Loucy (cell line): ENCODE results near the gene EGFLAM.

Experiments used
- H2AFZ ChIP-seq: fragments of 200-600 bp; sonication (generic); 2 replicates; pipeline ENCODE4 v1.6.0; 2016; ENCODE audit warnings: antibody characterized with exemption, mild to moderate bottlenecking, low read length, moderate library complexity
- H3F3A ChIP-seq: fragments of 200-600 bp; 2 replicates; pipeline ENCODE4 v1.6.0; 2016; ENCODE audit warnings: antibody characterized with exemption, low read depth, mild to moderate bottlenecking
- H3K27me3 ChIP-seq: fragments of 200-600 bp; sonication (generic); 2 replicates; pipeline ENCODE4 v1.6.1; 2014; ENCODE audit warnings: low read length, mild to moderate bottlenecking; ENCODE audit not compliant: insufficient read depth, poor library complexity, severe bottlenecking
- H3K36me3 ChIP-seq: fragments of 200-600 bp; sonication (generic); 2 replicates; pipeline ENCODE4 v1.6.1; 2016; ENCODE audit warnings: low read length; ENCODE audit not compliant: insufficient read depth
- H3K4me1 ChIP-seq: fragments of 200-600 bp; sonication (generic); 2 replicates; pipeline ENCODE4 v1.5.1; 2014; ENCODE audit warnings: low read length, mild to moderate bottlenecking; ENCODE audit not compliant: insufficient read depth, poor library complexity, severe bottlenecking
- H3K4me2 ChIP-seq: fragments of 200-600 bp; sonication (generic); 2 replicates; pipeline ENCODE4 v1.6.0; 2014; ENCODE audit warnings: antibody characterized with exemption, low read length, low read depth, mild to moderate bottlenecking; ENCODE audit not compliant: poor library complexity, severe bottlenecking
- H3K4me3 ChIP-seq: fragments of 200-600 bp; sonication (generic); 2 replicates; pipeline ENCODE4 v1.5.1; 2014; ENCODE audit warnings: low read length, mild to moderate bottlenecking, mixed read lengths; ENCODE audit not compliant: poor library complexity, severe bottlenecking
- H3K79me2 ChIP-seq: fragments of 200-600 bp; sonication (generic); 2 replicates; pipeline ENCODE4 v1.6.1; 2014; ENCODE audit warnings: low read length; ENCODE audit not compliant: insufficient read depth
- H3K9ac ChIP-seq: fragments of 200-600 bp; sonication (generic); 2 replicates; pipeline ENCODE4 v1.6.0; 2014; ENCODE audit warnings: mild to moderate bottlenecking, low read depth, low read length, moderate library complexity; ENCODE audit not compliant: poor library complexity, severe bottlenecking
- H3K9me2 ChIP-seq: fragments of 200-600 bp; sonication (generic); replicated peaks from 2 replicates; pipeline ENCODE4 v1.6.1; 2016; ENCODE audit warnings: low read depth, low read length, mixed read lengths
- H3K9me3 ChIP-seq: fragments of 200-600 bp; sonication (generic); 2 replicates; pipeline ENCODE4 v1.6.1; 2014; ENCODE audit warnings: mild to moderate bottlenecking, antibody characterized with exemption, low read length, low read depth; ENCODE audit not compliant: insufficient read depth
- H4K20me1 ChIP-seq: fragments of 200-600 bp; sonication (generic); 2 replicates; pipeline ENCODE4 v1.6.0; 2014; ENCODE audit warnings: antibody characterized with exemption, low read length, mild to moderate bottlenecking; ENCODE audit not compliant: insufficient read depth, poor library complexity, severe bottlenecking
- EZH2phosphoT487 ChIP-seq: fragments of 200-600 bp; IDR thresholded peaks from 2 replicates; pipeline ENCODE4 v1.6.1; 2018; ENCODE audit warnings: antibody characterized with exemption, mild to moderate bottlenecking, moderate library complexity, borderline replicate concordance
- TF ChIP-seq, protein P1 (sequence below): fragments of 200-600 bp; sonication (generic); conservative IDR thresholded peaks from 2 replicates; pipeline ENCODE4 v1.5.1; 2014; ENCODE audit warnings: mild to moderate bottlenecking, antibody characterized with exemption, low read length

Gene EGFLAM

DNA sequence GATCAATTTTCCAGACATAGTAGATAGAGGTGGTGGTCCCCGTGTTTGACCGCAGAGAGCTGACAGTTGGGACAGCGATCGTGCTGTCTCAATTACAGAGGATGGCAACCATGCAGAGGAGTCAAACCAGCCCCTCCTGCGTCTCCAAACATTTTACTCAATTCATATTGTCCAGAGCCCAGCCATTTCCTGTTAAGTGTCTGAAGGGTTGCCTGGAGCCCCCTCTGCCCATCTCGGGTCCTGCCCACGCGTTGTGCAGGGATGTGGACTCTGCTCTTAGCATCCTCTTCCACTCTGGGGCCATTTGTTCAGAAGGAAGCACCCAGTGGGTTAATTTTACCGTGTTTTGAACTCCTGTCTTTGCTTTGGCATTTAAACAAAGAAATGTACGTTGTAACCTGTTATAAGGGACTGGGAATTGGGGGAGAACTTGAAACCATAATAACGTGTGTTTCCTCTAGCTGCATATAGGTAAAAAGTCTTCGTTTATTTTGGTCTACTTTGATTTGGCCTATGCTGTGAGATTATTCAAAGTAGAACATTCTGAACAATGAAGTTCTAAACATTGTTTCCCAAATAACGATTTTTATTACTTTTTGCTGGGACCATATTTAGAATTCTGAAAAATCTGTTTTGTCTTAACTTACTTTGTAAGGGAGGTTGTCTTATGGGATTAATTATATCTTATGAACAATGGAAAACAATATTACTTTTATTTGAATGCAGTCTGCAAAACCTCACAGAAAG lies 876 bp downstream of the EGFLAM start:
- no peaks in the 10 kb centered on the region for H3K9me2 ChIP-seq
- TF ChIP-seq EZH2phosphoT487: no peak
- TF ChIP-seq, protein P1, sequence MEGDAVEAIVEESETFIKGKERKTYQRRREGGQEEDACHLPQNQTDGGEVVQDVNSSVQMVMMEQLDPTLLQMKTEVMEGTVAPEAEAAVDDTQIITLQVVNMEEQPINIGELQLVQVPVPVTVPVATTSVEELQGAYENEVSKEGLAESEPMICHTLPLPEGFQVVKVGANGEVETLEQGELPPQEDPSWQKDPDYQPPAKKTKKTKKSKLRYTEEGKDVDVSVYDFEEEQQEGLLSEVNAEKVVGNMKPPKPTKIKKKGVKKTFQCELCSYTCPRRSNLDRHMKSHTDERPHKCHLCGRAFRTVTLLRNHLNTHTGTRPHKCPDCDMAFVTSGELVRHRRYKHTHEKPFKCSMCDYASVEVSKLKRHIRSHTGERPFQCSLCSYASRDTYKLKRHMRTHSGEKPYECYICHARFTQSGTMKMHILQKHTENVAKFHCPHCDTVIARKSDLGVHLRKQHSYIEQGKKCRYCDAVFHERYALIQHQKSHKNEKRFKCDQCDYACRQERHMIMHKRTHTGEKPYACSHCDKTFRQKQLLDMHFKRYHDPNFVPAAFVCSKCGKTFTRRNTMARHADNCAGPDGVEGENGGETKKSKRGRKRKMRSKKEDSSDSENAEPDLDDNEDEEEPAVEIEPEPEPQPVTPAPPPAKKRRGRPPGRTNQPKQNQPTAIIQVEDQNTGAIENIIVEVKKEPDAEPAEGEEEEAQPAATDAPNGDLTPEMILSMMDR: no peak
- no peaks in the 10 kb centered on the region for H3K79me2 ChIP-seq
- H3K36me3 ChIP-seq: no peaks in the 10 kb centered on the region
- H3K4me1 ChIP-seq: no peaks in the 10 kb centered on the region
- no peaks in the 10 kb centered on the region for H3K27me3 ChIP-seq
- H3K9ac ChIP-seq: no peak overlapping the region
- H3K4me2 ChIP-seq: no peak overlapping the region
- H3K9me3 ChIP-seq: no peaks in the 10 kb centered on the region
- H2AFZ ChIP-seq: no peak overlapping the region
- no peaks in the 10 kb centered on the region for H4K20me1 ChIP-seq
- H3K4me3 ChIP-seq: no peak overlapping the region
- no peaks in the 10 kb centered on the region for H3F3A ChIP-seq

DNA sequence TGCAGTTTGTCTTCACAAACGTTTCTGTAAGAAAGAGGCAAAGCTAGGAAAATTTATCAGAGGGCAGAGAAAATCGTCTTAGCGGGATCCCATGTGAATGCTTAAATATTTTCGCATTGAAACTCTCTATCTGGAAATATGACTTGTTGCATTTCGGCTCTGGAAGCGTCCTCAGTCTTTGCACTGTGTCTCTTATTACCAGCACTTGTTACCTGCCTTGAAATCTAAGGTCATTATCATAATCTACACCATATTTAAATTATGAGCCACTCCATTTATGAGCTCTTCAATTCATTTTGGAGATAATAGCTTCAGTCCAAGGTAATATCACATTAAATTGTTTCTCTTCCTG lies 1.4 kb downstream of the EGFLAM start:
- no peaks in the 10 kb centered on the region for H3K9me3 ChIP-seq

DNA sequence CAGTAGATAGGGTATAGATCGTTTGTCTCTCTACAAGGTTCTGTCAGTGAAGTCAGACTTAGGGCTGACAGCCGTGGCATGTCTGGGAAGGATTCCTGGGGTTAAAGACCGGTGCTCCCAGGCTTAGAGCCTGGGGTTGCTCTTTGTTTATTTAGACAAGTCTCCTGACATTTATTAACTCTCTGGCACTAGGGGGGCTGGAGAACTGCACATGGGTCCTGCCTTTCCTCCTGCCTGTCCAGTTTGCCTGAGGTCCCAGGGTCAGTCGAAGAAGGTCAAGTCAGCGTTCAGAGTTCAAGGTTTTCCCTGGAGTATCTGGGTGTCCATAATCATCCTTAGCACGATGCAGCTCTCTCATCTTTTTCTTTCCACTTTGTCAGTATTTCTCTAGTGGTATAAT lies 5.6 kb downstream of the EGFLAM start:
- no peak for TF ChIP-seq EZH2phosphoT487
- TF ChIP-seq, protein P1: no peak
- Histone ChIP-seq H3F3A (no peaks in the 10 kb centered on the region), H2AFZ (no peak overlapping the region), H3K4me1 (no peaks in the 10 kb centered on the region), H3K4me2 (no peak overlapping the region), H3K9me3 (no peaks in the 10 kb centered on the region), H4K20me1 (no peaks in the 10 kb centered on the region), H3K36me3 (no peaks in the 10 kb centered on the region), H3K9ac (no peak overlapping the region), H3K4me3 (no peak overlapping the region), H3K9me2 (no peaks in the 10 kb centered on the region), H3K79me2 (no peaks in the 10 kb centered on the region), H3K27me3 (no peaks in the 10 kb centered on the region)

More for the DNA sequence above, 1.4 kb downstream of the EGFLAM start:
- TF ChIP-seq, protein P1: no peak
- Histone ChIP-seq H3K9ac (no peak overlapping the region), H3K4me2 (no peak overlapping the region), H3K79me2 (no peaks in the 10 kb centered on the region), H3K9me2 (no peaks in the 10 kb centered on the region), H3K4me1 (no peaks in the 10 kb centered on the region), H3K36me3 (no peaks in the 10 kb centered on the region), H3K4me3 (no peak overlapping the region), H3F3A (no peaks in the 10 kb centered on the region), H3K27me3 (no peaks in the 10 kb centered on the region), H4K20me1 (no peaks in the 10 kb centered on the region), H2AFZ (no peak overlapping the region)
